Measurements from ENCODE around the gene S100A7. TPM values are rescaled to one million over a fixed set of nuclear protein-coding genes. Genes with fewer than 3 reads are reported as not detected.

S100A7 gene
- total and polyA plus RNA-seq, 4 donors, result 0.47 TPM; not detected in 3

GRCh38 chr1:153430166-153430553, 30.3 kb downstream of the S100A7 start:
- peaks cover 0 to 5% (median 0%) of the 10 kb centered on the region in 4 donors for H3K9me3 ChIP-seq (ENCODE audit: control insufficient read depth in 4 of 4, insufficient read depth in 3 of 4, low read length in 3 of 4)
- no peaks in the 10 kb centered on the region for H3K4me1 ChIP-seq (ENCODE audit: control insufficient read depth in 5 of 5, insufficient read depth in 5 of 5, low read length in 5 of 5)
- no peak for ATAC-seq (ENCODE audit: insufficient read depth, low FRiP score)
- no peak overlapping the region for H3K27ac ChIP-seq (ENCODE audit: low read depth in 1 of 2, low read length in 1 of 2)
- no peak overlapping the region for H3K9ac ChIP-seq (ENCODE audit: insufficient read depth in 1 of 2, low read length in 2 of 2)
- no peak overlapping the region for H3K4me3 ChIP-seq
- H3K36me3 ChIP-seq (ENCODE audit: control insufficient read depth in 4 of 4, insufficient read depth in 4 of 4, low read length in 4 of 4), result no peaks in the 10 kb centered on the region
- WGBS, 2 donors, result 86 to 90% methylated on average over 2 of the region's 2 CpGs
- TF ChIP-seq, protein P1, sequence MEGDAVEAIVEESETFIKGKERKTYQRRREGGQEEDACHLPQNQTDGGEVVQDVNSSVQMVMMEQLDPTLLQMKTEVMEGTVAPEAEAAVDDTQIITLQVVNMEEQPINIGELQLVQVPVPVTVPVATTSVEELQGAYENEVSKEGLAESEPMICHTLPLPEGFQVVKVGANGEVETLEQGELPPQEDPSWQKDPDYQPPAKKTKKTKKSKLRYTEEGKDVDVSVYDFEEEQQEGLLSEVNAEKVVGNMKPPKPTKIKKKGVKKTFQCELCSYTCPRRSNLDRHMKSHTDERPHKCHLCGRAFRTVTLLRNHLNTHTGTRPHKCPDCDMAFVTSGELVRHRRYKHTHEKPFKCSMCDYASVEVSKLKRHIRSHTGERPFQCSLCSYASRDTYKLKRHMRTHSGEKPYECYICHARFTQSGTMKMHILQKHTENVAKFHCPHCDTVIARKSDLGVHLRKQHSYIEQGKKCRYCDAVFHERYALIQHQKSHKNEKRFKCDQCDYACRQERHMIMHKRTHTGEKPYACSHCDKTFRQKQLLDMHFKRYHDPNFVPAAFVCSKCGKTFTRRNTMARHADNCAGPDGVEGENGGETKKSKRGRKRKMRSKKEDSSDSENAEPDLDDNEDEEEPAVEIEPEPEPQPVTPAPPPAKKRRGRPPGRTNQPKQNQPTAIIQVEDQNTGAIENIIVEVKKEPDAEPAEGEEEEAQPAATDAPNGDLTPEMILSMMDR (IDR thresholded peaks at IDR 0.05; ENCODE audit: control extremely low read depth, extremely low read depth), result no peak
- DNase-seq, result no peak
- H3K27me3 ChIP-seq (ENCODE audit: control insufficient read depth in 3 of 3, insufficient read depth in 3 of 3, low read length in 2 of 3), result no peaks in the 10 kb centered on the region

- Histone ChIP-seq H3K4me1 (ENCODE audit: control insufficient read depth in 5 of 5, insufficient read depth in 5 of 5, low read length in 5 of 5) (no peaks in the 10 kb centered on the region), H3K36me3 (ENCODE audit: control insufficient read depth in 4 of 4, insufficient read depth in 4 of 4, low read length in 4 of 4) (no peaks in the 10 kb centered on the region), H3K27ac (ENCODE audit: low read depth in 1 of 2, low read length in 1 of 2) (no peak overlapping the region), H3K4me3 (no peak overlapping the region), H3K9ac (ENCODE audit: insufficient read depth in 1 of 2, low read length in 2 of 2) (no peak overlapping the region), H3K9me3 (ENCODE audit: control insufficient read depth in 4 of 4, insufficient read depth in 3 of 4, low read length in 3 of 4) (peaks cover 0 to 5% (median 0%) of the 10 kb centered on the region in 4 donors), H3K27me3 (ENCODE audit: control insufficient read depth in 3 of 3, insufficient read depth in 3 of 3, low read length in 2 of 3) (no peaks in the 10 kb centered on the region)
- ATAC-seq (ENCODE audit: insufficient read depth, low FRiP score) (no peak), DNase-seq (no peak)
- TF ChIP-seq, protein P1 (IDR thresholded peaks at IDR 0.05; ENCODE audit: control extremely low read depth, extremely low read depth), result no peak
- WGBS, 2 donors, result 78 to 79% methylated on average over 7 of the region's 7 CpGs
Observed at GRCh38 chr1:153429266-153430165, 30.9 kb downstream of the S100A7 start.

DNA sequence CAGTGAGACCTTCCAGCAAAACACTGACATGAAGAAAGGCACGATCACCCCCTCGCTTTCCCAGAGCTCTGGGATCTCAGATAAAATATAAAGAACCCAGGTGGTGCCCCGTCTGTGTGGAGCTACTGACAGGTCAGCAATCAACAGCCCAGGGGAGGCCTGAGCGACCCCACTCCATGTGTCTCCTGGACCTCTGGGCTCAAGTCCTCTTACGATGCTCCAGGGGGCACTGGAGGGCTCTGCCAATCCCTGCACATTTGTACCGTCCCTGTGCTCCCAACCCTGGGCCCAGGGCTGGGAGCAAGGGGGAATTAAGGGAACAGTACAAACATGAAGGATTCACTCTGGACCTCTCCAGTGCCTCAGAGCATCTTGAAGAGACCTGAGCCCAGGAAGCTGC, 31.7 kb downstream of the S100A7 start:
- WGBS, 2 donors, result 58 to 59% methylated on average over 6 of the region's 6 CpGs
- no peak overlapping the region for H3K4me3 ChIP-seq

More for the DNA sequence above, 31.7 kb downstream of the S100A7 start:
- Histone ChIP-seq H3K4me1 (ENCODE audit: control insufficient read depth in 5 of 5, insufficient read depth in 5 of 5, low read length in 5 of 5) (no peaks in the 10 kb centered on the region), H3K27me3 (ENCODE audit: control insufficient read depth in 3 of 3, insufficient read depth in 3 of 3, low read length in 2 of 3) (no peaks in the 10 kb centered on the region), H3K9ac (ENCODE audit: insufficient read depth in 1 of 2, low read length in 2 of 2) (no peak overlapping the region), H3K36me3 (ENCODE audit: control insufficient read depth in 4 of 4, insufficient read depth in 4 of 4, low read length in 4 of 4) (no peaks in the 10 kb centered on the region), H3K9me3 (ENCODE audit: control insufficient read depth in 4 of 4, insufficient read depth in 3 of 4, low read length in 3 of 4) (peaks cover 0 to 5% (median 0%) of the 10 kb centered on the region in 4 donors), H3K27ac (ENCODE audit: low read depth in 1 of 2, low read length in 1 of 2) (no peak overlapping the region)
- TF ChIP-seq, protein P1 (IDR thresholded peaks at IDR 0.05; ENCODE audit: control extremely low read depth, extremely low read depth), result no peak
- DNase-seq, result no peak
- ATAC-seq (ENCODE audit: insufficient read depth, low FRiP score), result no peak

Measured in lung (tissue), 12 donors.